ENCODE measurements around the gene USP17L18.
"Not testable (repeated sequence)": the region's sequence is repeated elsewhere in the genome, so short reads cannot be mapped to it uniquely, and the experiment has no call there.

DNA sequence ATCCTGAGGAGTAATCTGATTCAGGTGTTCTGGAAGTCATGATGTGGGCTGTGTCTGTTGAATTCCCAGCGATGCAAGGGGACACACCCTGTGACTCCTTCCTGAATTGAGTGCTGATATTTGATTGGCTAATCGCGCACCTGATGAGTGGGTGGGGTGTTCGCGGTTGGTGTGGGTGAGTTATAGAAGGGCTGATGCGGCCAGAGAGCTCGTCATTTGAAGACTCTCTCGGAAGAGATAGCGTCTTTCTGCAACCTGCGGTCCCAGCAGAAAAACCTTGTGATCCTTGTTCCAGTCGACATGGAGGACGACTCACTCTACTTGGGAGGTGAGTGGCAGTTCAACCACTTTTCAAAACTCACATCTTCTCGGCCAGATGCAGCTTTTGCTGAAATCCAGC, 38.1 kb upstream of the USP17L18 start, which contains the start of gene USP17L10:
- not testable (repeated sequence) for TF ChIP-seq CTCF (IDR thresholded peaks at IDR 0.05); EZH2 (IDR thresholded peaks at IDR 0.05; ENCODE audit: borderline replicate concordance, insufficient read depth, low read depth, low read length, poor library complexity, severe bottlenecking)

Measured in B cell (primary cell).